DMS79 treated with DMSO at 0.1 percent for 48 hours (cell line): ENCODE measurements around the gene CCDC85A.

ENCODE experiments used
- DNase-seq: peaks from one replicate; lab custom pipeline; 2025; lab: John Stamatoyannopoulos, UW

Gene CCDC85A

GRCh38 chr2:56239437-56239836, 55.6 kb downstream of the CCDC85A start:
- no peak for DNase-seq

- no peak for DNase-seq
Observed at GRCh38 chr2:56240210-56240609, 56.4 kb downstream of the CCDC85A start.

GRCh38 chr2:56244506-56244905, 60.7 kb downstream of the CCDC85A start:
- no peak for DNase-seq

- no peak for DNase-seq
Observed at GRCh38 chr2:56244911-56245530, 61.2 kb downstream of the CCDC85A start.

- no peak for DNase-seq
Observed at GRCh38 chr2:56248965-56249742, 65.4 kb downstream of the CCDC85A start.

- no peak for DNase-seq
Observed at GRCh38 chr2:56250153-56250729, 66.5 kb downstream of the CCDC85A start.

- DNase-seq = no peak
Observed at GRCh38 chr2:56260415-56260814, 76.6 kb downstream of the CCDC85A start.

- no peak for DNase-seq
Observed at GRCh38 chr2:56262241-56262640, 78.5 kb downstream of the CCDC85A start.

- DNase-seq = no peak
Observed at GRCh38 chr2:56263876-56264275, 80.1 kb downstream of the CCDC85A start.

- DNase-seq = no peak
Observed at GRCh38 chr2:56266761-56267414, 83.1 kb downstream of the CCDC85A start.

- no peak for DNase-seq
Observed at GRCh38 chr2:56267415-56267788, 83.6 kb downstream of the CCDC85A start.

- no peak for DNase-seq
Observed at GRCh38 chr2:56268856-56269255, 85.1 kb downstream of the CCDC85A start.

- DNase-seq = no peak
Observed at GRCh38 chr2:56271275-56271674, 87.5 kb downstream of the CCDC85A start.

- no peak for DNase-seq
Observed at GRCh38 chr2:56285224-56285623, 101.4 kb downstream of the CCDC85A start.

GRCh38 chr2:56286936-56287335, 103.1 kb downstream of the CCDC85A start:
- DNase-seq = no peak

- no peak for DNase-seq
Observed at GRCh38 chr2:56287508-56287907, 103.7 kb downstream of the CCDC85A start.

- no peak for DNase-seq
Observed at GRCh38 chr2:56287974-56288373, 104.2 kb downstream of the CCDC85A start.

GRCh38 chr2:56288838-56289580, 105.2 kb downstream of the CCDC85A start:
- no peak for DNase-seq

GRCh38 chr2:56291711-56292110, 107.9 kb downstream of the CCDC85A start:
- DNase-seq = no peak

- no peak for DNase-seq
Observed at GRCh38 chr2:56292951-56293350, 109.2 kb downstream of the CCDC85A start.

- DNase-seq = no peak
Observed at GRCh38 chr2:56295666-56296065, 111.9 kb downstream of the CCDC85A start.

- no peak for DNase-seq
Observed at GRCh38 chr2:56297671-56298070, 113.9 kb downstream of the CCDC85A start.
